ENCODE results near the gene C6orf136.
A peak's percentile ranks its signal among the peaks of the same experiment; 100 is the strongest.

C6orf136 gene

GRCh38 chr6:30615219-30615957 is 31.5 kb upstream of the C6orf136 start:
- peak; percentile 69 for DNase-seq (ENCODE audit: low read depth)
- H3K4me3 ChIP-seq (ENCODE audit: low read depth, low read length) = peak overlapping the region; percentile 86

DNA sequence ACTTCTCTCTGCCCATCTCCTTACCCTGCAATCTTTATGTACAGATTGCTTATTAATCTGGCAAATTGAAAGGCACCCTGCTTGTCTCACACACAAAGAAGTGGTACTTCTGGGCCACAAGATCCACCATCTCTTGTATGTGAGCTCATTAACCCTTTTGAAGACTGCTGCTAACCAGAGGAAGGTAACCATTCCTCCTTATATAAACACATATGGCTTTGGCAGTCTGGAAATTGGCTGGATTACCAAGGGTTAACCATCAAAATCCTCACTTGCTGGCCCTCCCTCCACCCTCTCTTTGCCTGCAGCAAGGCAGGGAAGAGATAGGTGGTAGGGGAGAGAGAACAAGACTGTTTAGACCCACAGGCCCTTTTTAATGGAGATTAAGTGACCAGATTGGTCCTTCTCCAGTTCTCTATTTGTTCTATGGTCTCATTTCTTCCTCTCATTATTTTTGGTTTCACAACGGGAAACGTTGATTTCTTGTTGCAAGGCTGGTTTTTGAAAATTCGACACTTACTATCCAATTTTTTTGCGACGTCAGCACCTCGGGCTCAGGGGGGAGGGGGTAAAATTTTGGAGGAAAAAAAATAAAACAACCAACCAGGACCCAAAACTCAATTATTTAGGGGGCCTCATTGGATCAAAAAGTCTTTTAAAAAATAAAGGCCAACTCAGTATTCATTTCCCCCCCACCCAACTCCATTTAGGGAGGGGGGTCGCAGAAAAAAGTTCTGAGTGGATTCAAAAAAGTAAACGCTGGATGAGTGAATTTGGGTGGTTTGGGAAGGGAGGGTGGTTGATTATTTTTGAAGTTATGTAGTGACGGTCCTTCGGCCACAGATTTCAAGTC is 30.7 kb upstream of the C6orf136 start:
- no peak for DNase-seq (ENCODE audit: low read depth)

DNA sequence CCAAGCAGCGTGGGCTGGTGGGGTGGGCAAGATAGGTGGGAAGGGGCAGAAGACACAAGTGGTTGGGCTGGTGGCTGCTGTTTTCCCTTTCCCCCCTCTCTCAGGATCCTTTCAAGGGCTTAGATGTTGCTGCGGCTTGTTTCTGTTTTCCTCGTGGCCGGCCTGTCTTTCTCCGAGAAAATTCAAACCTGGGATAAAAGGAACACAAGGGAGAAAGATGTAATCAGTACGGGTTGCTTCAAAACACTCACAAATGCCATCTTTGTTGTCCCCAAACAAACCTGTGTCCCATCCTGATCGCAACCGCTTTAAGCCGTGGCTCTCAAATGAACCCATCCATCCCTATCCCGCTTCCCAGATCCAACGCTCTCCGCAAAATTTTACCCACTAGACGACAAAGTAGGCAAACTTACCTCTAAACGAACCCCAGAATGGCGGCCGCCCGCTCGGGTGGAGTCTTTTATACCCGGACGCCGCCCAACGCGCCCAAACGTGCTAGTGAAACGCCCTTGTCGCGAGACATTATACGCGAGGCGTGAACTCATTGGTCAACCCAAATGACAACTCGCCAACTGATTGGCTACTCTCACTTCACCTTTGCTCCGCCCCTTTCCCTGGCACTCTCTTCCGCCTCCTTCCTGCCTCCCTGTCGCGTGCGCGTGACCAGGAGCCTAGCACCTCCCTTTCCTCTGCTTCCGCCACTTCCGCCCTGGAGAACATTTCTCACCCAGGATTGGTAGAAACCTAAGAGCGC is 29.9 kb upstream of the C6orf136 start, which contains the start of gene PPP1R10:
Gene PPP1R10 (minus strand): TSS at position 433 of the 754 bp plus-strand sequence. CDS start 7,299 bp downstream, outside the sequence.
- peak; percentile 100 for DNase-seq (ENCODE audit: low read depth)
- peak within 1 kb of the TSS; percentile 86 for H3K4me3 ChIP-seq (ENCODE audit: low read depth, low read length)

More for the DNA sequence above, 30.7 kb upstream of the C6orf136 start:
- H3K4me3 ChIP-seq (ENCODE audit: low read depth, low read length) = peak overlapping the region; percentile 86

DNA sequence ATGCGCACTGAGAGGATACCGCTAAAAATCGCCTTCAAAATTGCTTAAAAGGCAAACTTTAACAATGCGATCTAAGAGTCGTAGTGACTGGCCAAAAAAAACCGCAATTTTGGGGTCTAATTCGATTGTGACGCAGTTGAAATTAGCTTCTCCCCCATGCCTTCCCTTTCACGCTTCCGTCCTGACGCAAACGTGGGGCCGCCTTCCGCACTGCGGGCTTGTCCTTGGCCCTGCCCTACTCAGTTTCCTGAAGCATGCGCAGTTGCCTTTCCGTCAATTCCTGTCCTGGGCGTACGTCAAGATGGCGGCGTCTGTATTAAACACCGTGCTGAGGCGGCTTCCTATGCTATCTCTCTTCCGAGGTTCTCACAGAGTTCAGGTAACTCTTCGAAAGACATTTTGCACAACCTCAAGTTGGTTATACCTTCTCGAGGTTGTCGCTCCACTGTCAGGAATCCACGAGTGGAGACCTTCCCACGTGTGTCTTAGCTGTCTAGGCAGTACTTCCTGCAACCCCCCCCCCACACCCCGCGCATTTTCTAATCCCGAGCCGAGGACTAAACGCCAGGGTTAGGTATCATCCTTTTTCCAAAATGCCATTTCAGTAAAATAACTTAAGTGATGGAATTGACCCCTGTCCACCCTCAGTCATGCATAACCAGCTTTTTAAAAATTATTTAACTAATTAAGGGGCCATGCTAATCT is 29.2 kb upstream of the C6orf136 start, which contains the start of gene MRPS18B:
Gene MRPS18B (plus strand): TSS at position 276 of the 705 bp plus-strand sequence. CDS start 26 bp downstream, at position 302.
- peak within 1 kb of the TSS; percentile 86 for H3K4me3 ChIP-seq (ENCODE audit: low read depth, low read length)
- DNase-seq (ENCODE audit: low read depth) = peak; percentile 95

DNA sequence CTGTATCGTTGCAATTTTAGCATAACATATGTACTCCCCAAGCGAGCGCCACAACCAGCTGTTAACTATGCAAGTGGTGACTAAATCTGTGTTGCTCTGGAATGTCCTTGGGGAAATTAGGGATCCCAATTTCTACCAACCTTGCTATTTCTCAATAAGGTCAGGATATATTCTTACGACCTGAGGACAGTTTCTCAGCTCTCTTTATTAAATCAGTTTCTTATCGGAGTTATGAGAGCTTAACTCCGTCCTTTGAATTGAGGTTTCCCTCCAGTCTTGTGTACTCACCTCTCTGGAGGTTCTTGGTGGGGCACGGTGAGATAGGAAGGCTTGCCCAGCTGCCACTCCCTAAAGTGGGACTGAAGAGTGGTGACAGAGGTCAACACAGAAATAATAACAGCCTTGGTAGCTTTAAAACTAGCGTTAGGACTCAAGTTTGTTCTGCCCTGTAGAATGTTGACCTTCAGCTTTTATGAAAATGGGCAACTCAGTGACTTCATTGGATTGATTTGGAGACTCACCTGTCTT is 28.6 kb upstream of the C6orf136 start:
- peak overlapping the region; percentile 62 for H3K4me3 ChIP-seq (ENCODE audit: low read depth, low read length)
- no peak for DNase-seq (ENCODE audit: low read depth)

GRCh38 chr6:30619561-30619960 is 27.4 kb upstream of the C6orf136 start:
- no peak for DNase-seq (ENCODE audit: low read depth)
- H3K4me3 ChIP-seq (ENCODE audit: low read depth, low read length) = no peak overlapping the region

- no peak for DNase-seq (ENCODE audit: low read depth)
- no peak overlapping the region for H3K4me3 ChIP-seq (ENCODE audit: low read depth, low read length)
Observed at GRCh38 chr6:30625511-30625910, 21.4 kb upstream of the C6orf136 start.

DNA sequence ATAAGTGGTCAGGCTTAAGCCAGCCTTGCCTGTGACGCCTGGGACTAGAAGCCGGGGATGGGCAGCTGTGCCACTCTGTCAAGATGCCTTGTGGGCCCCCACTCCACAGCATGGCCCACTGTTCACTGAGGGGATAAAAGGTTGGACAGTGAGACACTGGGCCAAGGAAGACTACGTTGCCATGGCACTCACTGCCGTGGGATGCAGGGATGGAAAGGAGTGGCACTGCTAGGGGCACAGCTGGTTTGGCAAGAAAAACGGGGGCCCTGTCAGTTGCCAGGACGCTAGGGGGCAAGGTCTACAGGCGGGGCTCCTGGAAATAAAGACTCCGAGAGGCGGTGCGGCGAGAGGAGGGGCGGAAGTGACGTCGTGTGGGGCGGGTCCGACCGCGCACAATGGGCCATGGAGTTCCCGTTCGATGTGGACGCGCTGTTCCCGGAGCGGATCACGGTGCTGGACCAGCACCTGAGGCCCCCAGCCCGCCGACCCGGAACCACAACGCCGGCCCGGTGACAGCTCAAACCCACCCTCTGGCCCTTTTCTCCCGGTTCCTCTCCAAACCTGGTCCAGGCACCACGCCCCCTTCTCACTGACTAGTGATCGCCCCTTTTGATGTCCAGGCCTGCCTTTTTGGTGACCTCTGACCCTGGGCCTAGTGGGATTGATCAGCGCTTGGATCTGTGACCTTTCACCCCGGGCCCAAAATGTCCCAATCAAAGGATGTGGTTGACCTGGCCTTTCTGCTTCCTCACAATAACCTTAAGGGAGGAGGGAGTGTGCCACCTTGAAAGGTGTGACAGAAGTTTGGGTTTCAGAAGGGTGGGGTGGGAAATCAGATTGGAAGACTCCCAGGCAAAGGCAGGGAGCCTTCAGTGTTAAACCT is 20.2 kb upstream of the C6orf136 start, which contains the start of gene ATAT1:
Gene ATAT1 (plus strand): TSS at position 391 of the 883 bp plus-strand sequence.
- H3K4me3 ChIP-seq (ENCODE audit: low read depth, low read length) = peak within 1 kb of the TSS; percentile 86
- DNase-seq (ENCODE audit: low read depth) = no peak

DNA sequence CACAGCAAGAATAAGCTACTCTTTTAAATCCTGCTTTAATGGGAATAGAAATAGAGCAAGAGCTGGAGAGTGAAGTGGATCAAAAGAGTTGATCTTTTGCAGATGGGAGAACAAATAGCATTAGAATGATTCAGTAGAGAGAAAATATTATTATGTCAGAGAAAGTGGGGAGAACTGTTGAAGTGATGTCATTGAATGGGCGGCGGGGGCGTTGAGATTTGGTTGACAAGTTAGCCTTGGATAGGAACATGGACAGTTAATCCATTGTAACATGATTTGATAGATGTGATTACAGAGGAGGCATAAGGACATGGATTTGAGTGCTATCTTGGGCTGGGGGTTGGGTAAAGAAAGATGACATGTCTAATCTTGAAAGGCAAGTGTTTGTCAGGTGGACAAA is 11.1 kb upstream of the C6orf136 start:
- no peak overlapping the region for H3K4me3 ChIP-seq (ENCODE audit: low read depth, low read length)
- DNase-seq (ENCODE audit: low read depth) = no peak

DNA sequence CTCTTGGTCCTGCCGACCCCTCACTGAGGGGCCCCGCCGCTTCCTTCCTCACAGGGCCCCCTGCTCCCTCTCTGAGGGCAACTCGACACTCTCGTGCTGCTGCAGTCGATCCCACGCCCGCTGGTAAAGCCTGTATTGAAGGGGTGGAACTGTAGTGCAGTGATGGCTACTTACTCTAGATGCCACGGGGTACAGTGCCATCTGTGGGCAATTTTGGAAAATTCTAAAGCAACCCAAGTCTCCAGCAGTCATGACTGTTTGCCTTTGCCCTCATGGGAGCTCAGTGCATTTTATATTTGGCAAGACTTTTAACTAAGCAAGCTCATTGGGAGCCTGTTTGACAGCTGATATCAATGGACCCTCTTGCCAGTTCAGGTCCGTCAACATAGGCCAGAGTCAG is 6.5 kb upstream of the C6orf136 start:
- DNase-seq (ENCODE audit: low read depth) = no peak
- H3K4me3 ChIP-seq (ENCODE audit: low read depth, low read length) = no peak overlapping the region

GRCh38 chr6:30641048-30641447 is 5.9 kb upstream of the C6orf136 start:
- no peak overlapping the region for H3K4me3 ChIP-seq (ENCODE audit: low read depth, low read length)
- DNase-seq (ENCODE audit: low read depth) = no peak

GRCh38 chr6:30643656-30644055 is 3.3 kb upstream of the C6orf136 start:
- no peak for DNase-seq (ENCODE audit: low read depth)
- H3K4me3 ChIP-seq (ENCODE audit: low read depth, low read length) = no peak overlapping the region

DNA sequence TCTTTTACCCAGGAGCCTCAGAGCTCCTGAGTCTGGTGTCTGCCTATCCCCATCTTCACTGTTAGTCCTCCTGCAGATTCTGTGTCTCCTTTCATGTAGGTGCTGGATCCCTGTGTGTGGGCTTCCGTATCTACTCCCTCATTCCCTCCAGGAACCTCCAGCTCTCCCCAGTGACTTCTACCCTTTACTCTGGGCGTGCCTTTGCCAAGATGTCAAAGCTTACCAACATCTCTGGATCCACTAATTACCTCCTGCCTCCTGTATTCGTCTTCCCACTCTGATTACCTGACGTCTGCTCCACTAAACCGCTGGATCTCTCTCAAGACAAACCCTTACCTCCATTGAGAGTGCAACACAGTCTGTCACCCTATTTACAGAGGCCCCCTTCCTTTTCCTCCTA is 2.2 kb upstream of the C6orf136 start:
- no peak overlapping the region for H3K4me3 ChIP-seq (ENCODE audit: low read depth, low read length)
- DNase-seq (ENCODE audit: low read depth) = no peak

GRCh38 chr6:30645989-30646388 is 944 bp upstream of the C6orf136 start:
- DNase-seq (ENCODE audit: low read depth) = no peak
- H3K4me3 ChIP-seq (ENCODE audit: low read depth, low read length) = no peak overlapping the region

GRCh38 chr6:30647242-30648116 is 546 bp downstream of the C6orf136 start:
- no peak for DNase-seq (ENCODE audit: low read depth)
- peak overlapping the region; percentile 95 for H3K4me3 ChIP-seq (ENCODE audit: low read depth, low read length)

DNA sequence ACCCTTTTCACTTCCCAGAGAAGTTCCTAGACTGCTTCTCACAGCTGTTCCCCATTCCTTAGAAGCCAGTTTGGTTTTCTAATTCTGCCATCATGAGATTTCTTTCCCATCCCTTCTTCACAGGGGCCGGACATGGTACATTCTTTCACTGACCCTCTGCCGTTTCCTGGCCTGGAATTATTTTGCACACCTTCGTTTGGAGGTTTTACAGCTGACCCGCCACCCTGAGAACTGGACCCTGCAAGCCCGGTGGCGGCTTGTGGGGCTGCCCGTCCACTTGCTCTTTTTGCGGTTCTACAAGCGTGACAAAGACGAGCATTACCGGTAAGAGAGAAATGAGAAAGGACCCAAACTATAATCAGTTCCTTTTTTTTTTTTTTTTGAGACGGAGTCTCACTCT is 4.2 kb downstream of the C6orf136 start:
- no peak overlapping the region for H3K4me3 ChIP-seq (ENCODE audit: low read depth, low read length)

More for the DNA sequence above, 4.2 kb downstream of the C6orf136 start:
- no peak for DNase-seq (ENCODE audit: low read depth)

Data from skeletal muscle cell (primary cell).